AG10803 (cell line): ENCODE data around the gene POC1B.
"Not testable (repeated sequence)": the region's sequence is repeated elsewhere in the genome, so short reads cannot be mapped to it uniquely, and the experiment has no call there.

Source experiments
- DNase-seq: peaks from one replicate; pipeline ENCODE4 v3.0.0; 2010; ENCODE audit warnings: low read depth
- H3K4me3 ChIP-seq: 2 replicates; pipeline ENCODE4 v1.5.1; 2011; ENCODE audit warnings: mild to moderate bottlenecking, low read length, control low read depth
- TF ChIP-seq, protein P1 (sequence below): conservative IDR thresholded peaks from 2 replicates; pipeline ENCODE4 v1.5.1; 2011; ENCODE audit warnings: mild to moderate bottlenecking, low read length, control low read depth, inconsistent platforms

Gene POC1B

DNA sequence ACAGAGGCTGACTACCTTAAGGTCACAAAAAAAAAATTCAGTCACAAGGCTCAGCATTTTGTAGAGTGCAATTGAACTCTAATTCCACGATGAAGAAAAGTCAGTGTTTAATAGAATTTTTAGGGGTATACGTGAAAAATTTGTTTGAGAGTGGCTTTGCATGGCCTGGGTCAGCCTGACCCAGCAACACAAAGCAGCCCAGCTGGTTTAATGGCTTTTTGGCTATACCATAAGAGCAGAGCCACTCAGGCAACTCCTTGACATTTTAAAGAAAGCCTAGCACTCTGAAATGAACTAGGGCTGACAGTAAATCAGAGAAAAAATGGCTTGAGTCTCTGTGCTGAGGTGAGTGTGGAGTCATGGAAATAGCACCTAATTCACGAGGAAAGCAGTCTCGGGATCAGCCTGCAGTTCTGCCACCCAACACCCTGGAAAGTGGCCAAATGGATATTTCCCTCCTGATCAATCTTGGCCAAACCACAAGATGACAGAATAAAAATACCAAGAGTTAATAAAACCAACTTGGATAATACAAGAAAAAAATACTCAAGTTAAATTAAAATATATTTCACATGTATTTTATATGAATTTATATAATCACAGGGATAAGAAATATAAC is 60.8 kb downstream of the POC1B start:
- no peak for DNase-seq
- TF ChIP-seq, protein P1, sequence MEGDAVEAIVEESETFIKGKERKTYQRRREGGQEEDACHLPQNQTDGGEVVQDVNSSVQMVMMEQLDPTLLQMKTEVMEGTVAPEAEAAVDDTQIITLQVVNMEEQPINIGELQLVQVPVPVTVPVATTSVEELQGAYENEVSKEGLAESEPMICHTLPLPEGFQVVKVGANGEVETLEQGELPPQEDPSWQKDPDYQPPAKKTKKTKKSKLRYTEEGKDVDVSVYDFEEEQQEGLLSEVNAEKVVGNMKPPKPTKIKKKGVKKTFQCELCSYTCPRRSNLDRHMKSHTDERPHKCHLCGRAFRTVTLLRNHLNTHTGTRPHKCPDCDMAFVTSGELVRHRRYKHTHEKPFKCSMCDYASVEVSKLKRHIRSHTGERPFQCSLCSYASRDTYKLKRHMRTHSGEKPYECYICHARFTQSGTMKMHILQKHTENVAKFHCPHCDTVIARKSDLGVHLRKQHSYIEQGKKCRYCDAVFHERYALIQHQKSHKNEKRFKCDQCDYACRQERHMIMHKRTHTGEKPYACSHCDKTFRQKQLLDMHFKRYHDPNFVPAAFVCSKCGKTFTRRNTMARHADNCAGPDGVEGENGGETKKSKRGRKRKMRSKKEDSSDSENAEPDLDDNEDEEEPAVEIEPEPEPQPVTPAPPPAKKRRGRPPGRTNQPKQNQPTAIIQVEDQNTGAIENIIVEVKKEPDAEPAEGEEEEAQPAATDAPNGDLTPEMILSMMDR, result no peak
- no peak overlapping the region for H3K4me3 ChIP-seq

DNA sequence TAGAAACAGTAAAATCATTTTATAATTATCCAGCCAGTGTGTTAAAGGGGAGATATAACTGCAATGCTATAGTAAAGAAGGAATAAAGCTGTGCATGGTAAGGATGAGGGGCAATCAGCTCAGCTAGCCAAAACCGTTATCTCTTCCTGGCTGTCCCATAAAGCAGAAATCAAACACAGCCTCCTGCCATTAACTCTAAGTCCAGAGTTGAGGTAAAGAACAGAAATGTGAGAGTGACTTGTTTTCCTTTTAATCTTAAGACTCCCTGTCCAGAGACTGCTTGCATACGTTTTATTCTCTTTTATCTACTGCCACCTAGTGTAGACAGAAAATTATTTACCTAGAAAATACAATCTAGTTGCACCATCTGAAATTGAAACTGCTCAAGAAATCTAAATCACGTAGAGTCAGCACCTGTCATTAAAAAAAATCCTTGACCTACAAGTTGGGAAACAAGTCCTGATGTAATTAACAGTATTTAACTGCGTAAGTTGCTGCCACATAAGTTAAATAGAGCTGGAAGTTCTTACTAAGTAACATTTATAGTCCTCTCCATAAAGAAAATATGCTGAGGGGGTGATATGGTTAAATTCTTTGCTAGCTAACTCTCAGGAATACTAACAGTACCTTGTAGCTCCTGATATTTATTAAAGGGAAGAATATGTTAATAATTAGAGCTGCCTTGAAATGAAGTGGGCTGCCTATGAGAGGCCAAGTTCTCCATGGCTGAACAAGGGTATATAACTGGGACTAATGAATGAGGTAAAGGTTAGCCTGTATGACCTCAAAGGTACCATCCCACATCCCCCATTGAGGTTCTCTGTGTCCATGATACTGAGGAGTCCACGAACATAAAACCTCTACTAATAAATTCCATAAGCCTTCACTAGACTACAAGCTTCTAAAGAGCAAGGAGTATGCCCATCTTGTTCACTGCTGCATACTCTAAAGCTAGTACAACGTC is 63.9 kb downstream of the POC1B start:
- peak; percentile 79 for DNase-seq
- peak overlapping the region; percentile 9; the same call in 1 of the 2 replicates for H3K4me3 ChIP-seq
- TF ChIP-seq, protein P1, result peak; percentile 61

DNA sequence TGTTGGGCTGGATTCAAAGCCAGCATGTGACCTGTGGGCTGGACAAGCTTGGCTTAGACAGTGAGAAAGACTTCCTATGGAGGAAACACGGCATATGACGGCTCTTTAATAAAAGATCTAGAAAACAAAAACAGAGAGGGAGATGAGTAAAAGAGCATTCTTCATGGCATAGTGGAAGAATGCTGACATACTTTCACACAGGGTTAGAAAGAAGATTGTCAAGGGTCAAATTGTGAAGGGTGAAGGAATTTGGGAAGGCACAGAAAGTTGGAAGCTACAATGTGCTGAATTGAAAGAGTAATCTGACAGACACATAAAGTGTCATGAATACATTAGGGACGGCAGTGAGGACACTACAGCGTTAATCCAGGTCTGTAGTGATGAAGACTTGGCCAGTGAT is 64.7 kb downstream of the POC1B start:
- no peak overlapping the region for H3K4me3 ChIP-seq
- peak; percentile 41 for DNase-seq
- TF ChIP-seq, protein P1, result no peak

DNA sequence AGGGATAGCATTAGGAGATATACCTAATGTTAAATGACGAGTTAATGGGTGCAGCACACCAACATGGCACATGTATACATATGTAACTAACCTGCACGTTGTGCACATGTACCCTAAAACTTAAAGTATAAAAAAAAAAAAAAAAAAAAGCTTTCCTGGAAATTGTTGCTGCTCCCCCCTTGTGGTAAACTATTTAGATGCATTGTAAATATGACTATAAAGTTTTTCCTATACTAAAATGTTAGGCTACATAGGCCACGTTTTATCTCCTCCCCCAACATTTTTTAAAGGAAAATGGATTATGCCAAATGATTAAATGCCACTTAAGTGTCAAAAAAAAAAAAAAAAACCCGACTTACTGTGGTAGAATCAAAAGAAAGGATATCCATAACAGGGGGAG is 66.6 kb downstream of the POC1B start:
- TF ChIP-seq, protein P1, result peak; percentile 46
- DNase-seq, H3K4me3 ChIP-seq: not testable (repeated sequence)

DNA sequence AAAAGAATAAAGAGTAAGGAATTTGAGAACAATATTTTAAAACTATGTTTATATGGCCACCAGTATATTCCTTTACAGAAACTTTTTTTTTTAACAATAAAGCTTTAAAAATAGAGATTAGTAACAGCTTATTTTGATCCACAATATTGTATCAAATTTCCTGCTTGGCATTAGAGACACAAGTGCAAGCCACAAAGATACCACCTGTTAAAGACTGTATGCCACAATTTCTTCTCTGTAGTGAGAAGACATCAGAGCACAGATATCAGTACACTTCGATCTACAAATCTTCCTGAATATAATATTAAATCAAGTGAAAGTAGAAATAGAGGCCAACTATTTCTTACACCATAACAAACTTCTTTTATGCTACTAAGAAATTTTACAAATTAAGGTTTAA is 69.3 kb downstream of the POC1B start:
- H3K4me3 ChIP-seq, result no peak overlapping the region
- TF ChIP-seq, protein P1, result no peak
- no peak for DNase-seq

DNA sequence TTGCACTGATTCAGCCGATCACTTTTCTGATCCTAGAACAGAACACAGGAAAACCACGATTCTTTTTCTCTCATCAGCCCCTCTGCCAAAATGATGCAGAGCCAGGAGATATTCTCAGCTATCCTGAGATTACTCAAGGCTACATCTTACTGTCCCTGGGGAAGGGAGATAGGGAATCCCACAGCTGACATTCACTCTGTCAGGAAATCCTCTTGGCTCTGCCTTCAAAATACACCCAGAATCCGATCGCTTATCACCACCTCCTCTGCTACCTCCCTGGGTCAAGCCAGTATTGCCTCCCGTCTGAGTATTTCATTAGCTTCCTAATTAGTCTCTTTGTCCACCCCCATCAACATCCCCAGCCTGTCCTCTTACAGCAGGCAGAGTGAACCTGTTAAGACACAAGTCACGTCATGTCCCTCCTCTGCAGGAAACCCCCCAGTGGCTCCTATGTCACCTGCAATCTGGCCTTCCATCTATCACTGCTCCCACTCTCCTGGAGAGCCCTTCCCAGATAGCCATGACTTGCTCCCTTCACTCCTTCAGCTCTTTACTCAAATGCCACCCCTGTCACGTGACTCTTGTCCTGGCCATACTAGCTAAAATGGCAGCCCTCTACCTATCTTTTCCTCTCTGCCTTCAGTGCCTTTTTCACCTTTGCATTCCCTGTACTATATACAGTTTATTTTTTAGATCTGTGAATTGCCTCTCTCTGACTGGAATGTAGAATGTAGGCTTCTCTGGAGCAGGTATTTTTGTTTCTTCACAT is 71.6 kb downstream of the POC1B start:
- TF ChIP-seq, protein P1, result no peak
- no peak overlapping the region for H3K4me3 ChIP-seq
- DNase-seq, result peak; percentile 60
